Subcutaneous adipose tissue (tissue), 4 donors: ENCODE data around the gene NPFFR1. TPM values are rescaled to one million over a fixed set of nuclear protein-coding genes. Genes with fewer than 3 reads are reported as not detected.

ENCODE experiments used
- CTCF ChIP-seq: fragments of 450-650 bp; IDR thresholded peaks from one replicate; pipeline ENCODE4 v1.5.1; 2016; ENCODE audit warnings: low read depth, mild to moderate bottlenecking, control low read depth, antibody characterized with exemption, moderate library complexity
- total RNA-seq, 4 donors: library from RNA; depleted of rRNA; stranded (reverse); fragments of >200 nt; gene quantifications; one replicate each; pipeline ENCODE4 v1.1.0, GENCODE V29; 2016

NPFFR1 gene
- total RNA-seq, 4 donors from 2014 or later: not detected

- TF ChIP-seq CTCF: no peak
Observed at GRCh38 chr10:70266056-70266455, 17.7 kb downstream of the NPFFR1 start.

GRCh38 chr10:70265032-70265689 is 18.6 kb downstream of the NPFFR1 start:
- TF ChIP-seq CTCF: no peak

GRCh38 chr10:70260734-70261133 is 23.1 kb downstream of the NPFFR1 start:
- TF ChIP-seq CTCF: no peak

GRCh38 chr10:70260259-70260658 is 23.5 kb downstream of the NPFFR1 start:
- TF ChIP-seq CTCF: no peak

GRCh38 chr10:70258216-70258615 is 25.6 kb downstream of the NPFFR1 start:
- no peak for TF ChIP-seq CTCF

GRCh38 chr10:70256463-70256862 is 27.3 kb downstream of the NPFFR1 start:
- TF ChIP-seq CTCF: no peak

GRCh38 chr10:70255329-70256299 is 28.2 kb downstream of the NPFFR1 start:
- no peak for TF ChIP-seq CTCF
